GM23338 (cell line): ENCODE measurements around the gene MUC7.

ENCODE experiments used
- ETS1 ChIP-seq: IDR thresholded peaks from 2 replicates; pipeline ENCODE4 v1.6.1; 2016; ENCODE audit warnings: antibody characterized with exemption
- EZH2 ChIP-seq: fragments of 200-600 bp; sonication (generic); IDR thresholded peaks from one replicate; pipeline ENCODE4 v1.8.0; 2017; ENCODE audit warnings: antibody characterized with exemption, mild to moderate bottlenecking, low read depth; ENCODE audit not compliant: unreplicated experiment
- EZH2phosphoT487 ChIP-seq: fragments of 200-600 bp; sonication (generic); IDR thresholded peaks from one replicate; pipeline ENCODE4 v1.8.1; 2018; ENCODE audit warnings: antibody characterized with exemption; ENCODE audit not compliant: unreplicated experiment
- POLR2AphosphoS5 ChIP-seq: IDR thresholded peaks from 2 replicates; pipeline ENCODE4 v1.6.1; 2016; ENCODE audit warnings: antibody characterized with exemption, low read depth
- STAT1 ChIP-seq: IDR thresholded peaks from one replicate; pipeline ENCODE4 v1.6.1; 2016; ENCODE audit warnings: antibody characterized with exemption; ENCODE audit not compliant: unreplicated experiment
- TF ChIP-seq, protein P1 (sequence below), 2 experiments: fragments of 200-600 bp in 1 of 2; sonication (generic) in 1 of 2; conservative IDR thresholded peaks; 2 replicates each; pipeline versions ENCODE4 v1.5.1 to v1.6.1; 2016 to 2017; ENCODE audit warnings: antibody characterized with exemption in 2 of 2, low read depth in 2 of 2, mild to moderate bottlenecking in 2 of 2, moderate library complexity in 1 of 2

DNA sequence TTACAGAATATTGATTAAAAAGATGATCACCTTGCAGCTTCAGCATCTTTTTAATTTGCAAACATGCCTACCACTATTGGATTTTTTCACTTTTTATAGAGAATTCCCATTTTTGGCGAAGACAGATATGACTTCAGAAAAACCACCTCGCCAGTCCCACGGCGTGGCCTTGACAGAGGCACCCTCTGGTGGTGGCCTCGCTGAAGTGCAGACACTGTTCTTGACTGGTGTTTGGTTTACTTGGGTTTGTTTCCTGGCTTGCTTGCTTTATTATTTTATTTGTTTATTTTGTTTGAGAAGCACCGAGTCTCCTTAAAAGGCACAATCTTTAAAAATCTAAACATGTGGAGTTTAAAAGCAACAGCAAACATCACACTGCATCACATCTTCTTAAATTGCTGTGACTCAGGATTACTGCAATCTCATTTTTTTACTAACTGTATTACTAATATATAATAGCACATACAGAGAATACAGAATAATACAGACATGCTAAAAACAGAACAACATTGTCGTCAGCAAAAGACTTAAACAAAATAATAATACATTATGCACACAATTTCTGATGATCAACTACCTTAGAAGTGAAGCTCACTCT lies 33.3 kb downstream of the MUC7 start:
- TF ChIP-seq STAT1 (no peak), POLR2AphosphoS5 (no peak), ETS1 (no peak), EZH2 (no peak), EZH2phosphoT487 (no peak)
- TF ChIP-seq, protein P1, sequence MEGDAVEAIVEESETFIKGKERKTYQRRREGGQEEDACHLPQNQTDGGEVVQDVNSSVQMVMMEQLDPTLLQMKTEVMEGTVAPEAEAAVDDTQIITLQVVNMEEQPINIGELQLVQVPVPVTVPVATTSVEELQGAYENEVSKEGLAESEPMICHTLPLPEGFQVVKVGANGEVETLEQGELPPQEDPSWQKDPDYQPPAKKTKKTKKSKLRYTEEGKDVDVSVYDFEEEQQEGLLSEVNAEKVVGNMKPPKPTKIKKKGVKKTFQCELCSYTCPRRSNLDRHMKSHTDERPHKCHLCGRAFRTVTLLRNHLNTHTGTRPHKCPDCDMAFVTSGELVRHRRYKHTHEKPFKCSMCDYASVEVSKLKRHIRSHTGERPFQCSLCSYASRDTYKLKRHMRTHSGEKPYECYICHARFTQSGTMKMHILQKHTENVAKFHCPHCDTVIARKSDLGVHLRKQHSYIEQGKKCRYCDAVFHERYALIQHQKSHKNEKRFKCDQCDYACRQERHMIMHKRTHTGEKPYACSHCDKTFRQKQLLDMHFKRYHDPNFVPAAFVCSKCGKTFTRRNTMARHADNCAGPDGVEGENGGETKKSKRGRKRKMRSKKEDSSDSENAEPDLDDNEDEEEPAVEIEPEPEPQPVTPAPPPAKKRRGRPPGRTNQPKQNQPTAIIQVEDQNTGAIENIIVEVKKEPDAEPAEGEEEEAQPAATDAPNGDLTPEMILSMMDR (conservative IDR thresholded peaks at IDR 0.05; ENCODE audit: low read depth in 2 of 2), result peak; percentile 97 to 99
